CD4-positive, alpha-beta memory T cell (primary cell): ENCODE measurements around the gene PMEPA1. TPM values are rescaled to one million over a fixed set of nuclear protein-coding genes. Genes with fewer than 3 reads are reported as not detected.

ENCODE experiments used
- CTCF ChIA-PET: fragments of 350-600 bp; sonication (Branson Sonifier 250); formaldehyde crosslinking; loops from one replicate; lab custom pipeline; 2021; ENCODE audit warnings: inconsistent platforms; ENCODE audit not compliant: partially characterized antibody; lab: Charles Lee
- POLR2A ChIA-PET: fragments of 350-600 bp; sonication (Branson Sonifier 250); formaldehyde crosslinking; loops from one replicate; lab custom pipeline; 2021; ENCODE audit not compliant: partially characterized antibody; lab: Charles Lee
- DNase-seq, 5 donors: peaks; one replicate each; pipeline versions ENCODE4 v3.0.0 to v3.0.0-alpha.2; 2020 to 2022; ENCODE audit warnings: mixed read lengths in 1 of 5
- H3K27ac ChIP-seq: one replicate; pipeline ENCODE4 v1.7.0; 2013; ENCODE audit warnings: low read depth, low read length
- H3K27me3 ChIP-seq: 2 replicates; pipeline ENCODE4 v1.7.0; 2013; ENCODE audit warnings: mild to moderate bottlenecking, low read length, moderate library complexity; ENCODE audit not compliant: insufficient read depth
- H3K36me3 ChIP-seq: 2 replicates; pipeline ENCODE4 v1.7.0; 2013; ENCODE audit warnings: mild to moderate bottlenecking, low read length, moderate library complexity; ENCODE audit not compliant: insufficient read depth
- H3K4me1 ChIP-seq: 2 replicates; pipeline ENCODE4 v1.7.0; 2013; ENCODE audit warnings: mild to moderate bottlenecking, low read length, moderate library complexity; ENCODE audit not compliant: insufficient read depth
- H3K4me3 ChIP-seq, 2 donors: one replicate each; pipeline ENCODE4 v1.7.0; 2013; ENCODE audit warnings: low read length in 2 of 2, mild to moderate bottlenecking in 1 of 2
- H3K9me3 ChIP-seq, 2 donors: one replicate each; pipeline ENCODE4 v1.7.0; 2013; ENCODE audit warnings: low read length in 2 of 2, control low read depth in 1 of 2; ENCODE audit not compliant: control insufficient read depth in 1 of 2
- H3K27ac Mint-ChIP-seq, 7 donors: one replicate each; pipeline ENCODE4 v1.8.0; 2020 to 2021; ENCODE audit warnings: mixed read lengths in 7 of 7, mild to moderate bottlenecking in 6 of 7, inconsistent platforms in 3 of 7, moderate library complexity in 3 of 7
- H3K27me3 Mint-ChIP-seq, 2 donors: one replicate each; pipeline ENCODE4 v1.8.0; 2020 to 2021; ENCODE audit warnings: mixed read lengths in 2 of 2
- H3K36me3 Mint-ChIP-seq, 2 donors: one replicate each; pipeline ENCODE4 v1.8.0; 2020 to 2021; ENCODE audit warnings: mixed read lengths in 2 of 2, inconsistent platforms in 1 of 2, mild to moderate bottlenecking in 1 of 2
- H3K4me1 Mint-ChIP-seq, 4 donors: one replicate each; pipeline ENCODE4 v1.8.0; 2020 to 2021; ENCODE audit warnings: mixed read lengths in 4 of 4, mild to moderate bottlenecking in 1 of 4
- H3K4me3 Mint-ChIP-seq, 8 donors: one replicate each; pipeline ENCODE4 v1.8.0; 2020 to 2021; ENCODE audit warnings: mixed read lengths in 8 of 8, mild to moderate bottlenecking in 7 of 8, moderate library complexity in 6 of 8, inconsistent platforms in 3 of 8
- H3K9me3 Mint-ChIP-seq, 8 donors: one replicate each; pipeline ENCODE4 v1.8.0; 2020 to 2021; ENCODE audit warnings: mixed read lengths in 8 of 8, mild to moderate bottlenecking in 5 of 8, inconsistent platforms in 3 of 8, moderate library complexity in 1 of 8
- intact Hi-C: fragments of 100-400 bp; cut with micrococcal nuclease; formaldehyde crosslinking; loops from one replicate; pipeline ENCODE4 v1.15.1; 2023
- polyA plus RNA-seq, 2 donors: library from polyadenylated mRNA; unstranded; fragments of 300-500 nt; fragmentation: Illumina TruSeq; gene quantifications; one replicate each; pipeline ENCODE4 v1.2.3, GENCODE V29; 2021
- total RNA-seq, 2 experiments: library from RNA; stranded (reverse); gene quantifications; one replicate each; pipeline ENCODE4 v1.2.3, GENCODE V29; 2021

The PMEPA1 gene
- total and polyA plus RNA-seq, 4 experiments from 2014 or later, result 1.2 to 8.9 (median 5.5) TPM

- peak overlapping the region; percentile 83 for H3K27ac ChIP-seq
- H3K36me3 ChIP-seq, result peaks cover 19% of the 10 kb centered on the region
- intact Hi-C loops, result loop anchor here (1.0 to 5.0 kb wide), 3 partner anchors 16 to 227 kb away; partner anchors contain the start of genes PMEPA1 and RBM38
- Mint-ChIP-seq H3K36me3 (peaks cover 17 to 34% of the 10 kb centered on the region in 2 donors), H3K4me1 (peaks cover 36 to 88% (median 64%) of the 10 kb centered on the region in 4 donors), H3K9me3 (peaks cover 0 to 3% (median 0%) of the 10 kb centered on the region in 8 donors), H3K4me3 (peak overlapping the region; percentile 87 to 97 (median 94)), H3K27me3 (no peaks in the 10 kb centered on the region), H3K27ac (peak overlapping the region; percentile 93 to 100 (median 98))
- CTCF ChIA-PET, result interaction anchor here (1.0 to 11.5 kb wide), 14 partner anchors 8 to 1032 kb away, joined by 3 to 111 read pairs (median 8); partner anchors contain the start of genes PMEPA1 and STX16
- POLR2A ChIA-PET, result interaction anchor here (0.6 to 10.1 kb wide), 21 partner anchors 8 to 1649 kb away, joined by 3 to 255 read pairs (median 4); partner anchors contain the start of genes PMEPA1 and VAPB
- DNase-seq, result peak; percentile 84 to 85 (median 84)
- H3K27me3 ChIP-seq, result no peaks in the 10 kb centered on the region
- H3K4me1 ChIP-seq, result peaks cover 86% of the 10 kb centered on the region
- H3K4me3 ChIP-seq, result peak overlapping the region; percentile 82 to 90
- no peaks in the 10 kb centered on the region for H3K9me3 ChIP-seq
Measured at GRCh38 chr20:57619051-57619831, 90.6 kb downstream of the PMEPA1 start.

GRCh38 chr20:57618764-57619050, 91.1 kb downstream of the PMEPA1 start:
- Mint-ChIP-seq H3K4me3 (peak overlapping the region; percentile 87 to 97 (median 94)), H3K9me3 (peaks cover 0 to 3% (median 0%) of the 10 kb centered on the region in 8 donors), H3K27ac (peak overlapping the region; percentile 93 to 100 (median 98)), H3K27me3 (no peaks in the 10 kb centered on the region), H3K4me1 (peaks cover 36 to 85% (median 63%) of the 10 kb centered on the region in 4 donors), H3K36me3 (peaks cover 18 to 35% of the 10 kb centered on the region in 2 donors)
- DNase-seq, result no peak
- H3K27me3 ChIP-seq, result no peaks in the 10 kb centered on the region
- H3K36me3 ChIP-seq, result peaks cover 23% of the 10 kb centered on the region
- peak overlapping the region; percentile 83 for H3K27ac ChIP-seq
- H3K4me3 ChIP-seq, result peak overlapping the region; percentile 82 to 90
- peaks cover 86% of the 10 kb centered on the region for H3K4me1 ChIP-seq
- H3K9me3 ChIP-seq, result no peaks in the 10 kb centered on the region
- intact Hi-C loops, result loop anchor here (1.0 to 5.0 kb wide), 3 partner anchors 16 to 226 kb away; partner anchors contain the start of genes PMEPA1 and RBM38
- CTCF ChIA-PET, result interaction anchor here (1.0 to 11.5 kb wide), 10 partner anchors 9 to 1033 kb away, joined by 3 to 111 read pairs (median 10); partner anchors contain the start of genes PMEPA1 and STX16
- POLR2A ChIA-PET, result interaction anchor here (0.6 to 10.1 kb wide), 13 partner anchors 12 to 1649 kb away, joined by 3 to 255 read pairs (median 5); partner anchors contain the start of genes PMEPA1 and VAPB

- intact Hi-C loops, result loop anchor here (2.0 to 5.0 kb wide), 2 partner anchors 17 to 226 kb away; partner anchors contain the start of gene RBM38
- H3K4me3 ChIP-seq, result peak overlapping the region; percentile 82 to 90
Measured at GRCh38 chr20:57618091-57618763, 91.6 kb downstream of the PMEPA1 start.

GRCh38 chr20:57617079-57617795, 92.6 kb downstream of the PMEPA1 start:
- peak overlapping the region; percentile 93 to 100 (median 98) for H3K27ac Mint-ChIP-seq
- peak overlapping the region in 1 of 2 donors; percentile 42 for H3K4me3 ChIP-seq
- intact Hi-C loops, result loop anchor here (5.0 kb wide), 1 partner anchor 225 kb away; the partner anchor contains the start of gene RBM38
- H3K27me3 Mint-ChIP-seq, result no peaks in the 10 kb centered on the region
- peaks cover 29 to 47% of the 10 kb centered on the region in 2 donors for H3K36me3 Mint-ChIP-seq
- H3K9me3 ChIP-seq, result no peaks in the 10 kb centered on the region
- peaks cover 0 to 3% (median 0%) of the 10 kb centered on the region in 8 donors for H3K9me3 Mint-ChIP-seq
- H3K4me1 Mint-ChIP-seq, result peaks cover 30 to 70% (median 52%) of the 10 kb centered on the region in 4 donors
- H3K27me3 ChIP-seq, result no peaks in the 10 kb centered on the region
- POLR2A ChIA-PET, result interaction anchor here (0.7 to 10.1 kb wide), 2 partner anchors 9 to 14 kb away, joined by 4 to 255 read pairs; no protein-coding TSS in a partner anchor
- DNase-seq, result no peak
- H3K4me1 ChIP-seq, result peaks cover 77% of the 10 kb centered on the region
- CTCF ChIA-PET, result interaction anchor here (0.8 to 11.5 kb wide), 3 partner anchors 11 to 39 kb away, joined by 3 to 111 read pairs (median 4); no protein-coding TSS in a partner anchor
- H3K4me3 Mint-ChIP-seq, result peak overlapping the region; percentile 87 to 97 (median 94)
- H3K27ac ChIP-seq, result peak overlapping the region; percentile 83
- H3K36me3 ChIP-seq, result peaks cover 36% of the 10 kb centered on the region

More at GRCh38 chr20:57618091-57618763, 91.6 kb downstream of the PMEPA1 start:
- Mint-ChIP-seq H3K27me3 (no peaks in the 10 kb centered on the region), H3K9me3 (peaks cover 0 to 3% (median 0%) of the 10 kb centered on the region in 8 donors), H3K4me3 (peak overlapping the region; percentile 87 to 97 (median 94)), H3K27ac (peak overlapping the region; percentile 93 to 100 (median 98)), H3K36me3 (peaks cover 23 to 40% of the 10 kb centered on the region in 2 donors), H3K4me1 (peaks cover 36 to 80% (median 60%) of the 10 kb centered on the region in 4 donors)
- peaks cover 28% of the 10 kb centered on the region for H3K36me3 ChIP-seq
- peak overlapping the region; percentile 83 for H3K27ac ChIP-seq
- H3K27me3 ChIP-seq, result no peaks in the 10 kb centered on the region
- H3K9me3 ChIP-seq, result no peaks in the 10 kb centered on the region
- DNase-seq, result peak in 1 of 5 donors; percentile 57
- CTCF ChIA-PET, result interaction anchor here (0.8 to 11.5 kb wide), 8 partner anchors 9 to 562 kb away, joined by 3 to 111 read pairs (median 13); partner anchors contain the start of gene PMEPA1
- POLR2A ChIA-PET, result interaction anchor here (0.7 to 10.1 kb wide), 8 partner anchors 10 to 1650 kb away, joined by 3 to 255 read pairs (median 4); partner anchors contain the start of genes PMEPA1 and VAPB
- peaks cover 86% of the 10 kb centered on the region for H3K4me1 ChIP-seq

- Mint-ChIP-seq H3K36me3 (peaks cover 30 to 47% of the 10 kb centered on the region in 2 donors), H3K9me3 (peaks cover 0 to 3% (median 0%) of the 10 kb centered on the region in 8 donors), H3K4me1 (peaks cover 29 to 61% (median 47%) of the 10 kb centered on the region in 4 donors), H3K27ac (peak overlapping the region in 5 of 7 donors; percentile 36 to 99 (median 94)), H3K27me3 (no peaks in the 10 kb centered on the region), H3K4me3 (peak overlapping the region in 3 of 8 donors; percentile 50 to 94 (median 87))
- POLR2A ChIA-PET, result interaction anchor here (10.1 kb wide), 1 partner anchor 15 kb away, joined by 255 read pairs; no protein-coding TSS in a partner anchor
- H3K36me3 ChIP-seq, result peaks cover 44% of the 10 kb centered on the region
- H3K27ac ChIP-seq, result peak overlapping the region; percentile 83
- no peaks in the 10 kb centered on the region for H3K9me3 ChIP-seq
- intact Hi-C loops, result loop anchor here (5.0 kb wide), 1 partner anchor 224 kb away; the partner anchor contains the start of gene RBM38
- CTCF ChIA-PET, result interaction anchor here (1.2 to 11.5 kb wide), 3 partner anchors 10 to 38 kb away, joined by 3 to 111 read pairs (median 3); no protein-coding TSS in a partner anchor
- no peaks in the 10 kb centered on the region for H3K27me3 ChIP-seq
- peaks cover 68% of the 10 kb centered on the region for H3K4me1 ChIP-seq
- no peak overlapping the region for H3K4me3 ChIP-seq
- DNase-seq, result no peak
Measured at GRCh38 chr20:57616143-57616951, 93.5 kb downstream of the PMEPA1 start.
